Hematopoietic multipotent progenitor cell treated with erythropoietin and hydrocortisone succinate and interleukin-3 and kit ligand, for 15 days (in vitro differentiated cells): ENCODE data around the gene CFAP70.
"Not testable (repeated sequence)": the region's sequence is repeated elsewhere in the genome, so short reads cannot be mapped to it uniquely, and the experiment has no call there.

Experiments
- DNase-seq: peaks from one replicate; pipeline ENCODE4 v3.0.0-alpha.2; 2015; ENCODE audit warnings: low spot score

Gene CFAP70

DNA sequence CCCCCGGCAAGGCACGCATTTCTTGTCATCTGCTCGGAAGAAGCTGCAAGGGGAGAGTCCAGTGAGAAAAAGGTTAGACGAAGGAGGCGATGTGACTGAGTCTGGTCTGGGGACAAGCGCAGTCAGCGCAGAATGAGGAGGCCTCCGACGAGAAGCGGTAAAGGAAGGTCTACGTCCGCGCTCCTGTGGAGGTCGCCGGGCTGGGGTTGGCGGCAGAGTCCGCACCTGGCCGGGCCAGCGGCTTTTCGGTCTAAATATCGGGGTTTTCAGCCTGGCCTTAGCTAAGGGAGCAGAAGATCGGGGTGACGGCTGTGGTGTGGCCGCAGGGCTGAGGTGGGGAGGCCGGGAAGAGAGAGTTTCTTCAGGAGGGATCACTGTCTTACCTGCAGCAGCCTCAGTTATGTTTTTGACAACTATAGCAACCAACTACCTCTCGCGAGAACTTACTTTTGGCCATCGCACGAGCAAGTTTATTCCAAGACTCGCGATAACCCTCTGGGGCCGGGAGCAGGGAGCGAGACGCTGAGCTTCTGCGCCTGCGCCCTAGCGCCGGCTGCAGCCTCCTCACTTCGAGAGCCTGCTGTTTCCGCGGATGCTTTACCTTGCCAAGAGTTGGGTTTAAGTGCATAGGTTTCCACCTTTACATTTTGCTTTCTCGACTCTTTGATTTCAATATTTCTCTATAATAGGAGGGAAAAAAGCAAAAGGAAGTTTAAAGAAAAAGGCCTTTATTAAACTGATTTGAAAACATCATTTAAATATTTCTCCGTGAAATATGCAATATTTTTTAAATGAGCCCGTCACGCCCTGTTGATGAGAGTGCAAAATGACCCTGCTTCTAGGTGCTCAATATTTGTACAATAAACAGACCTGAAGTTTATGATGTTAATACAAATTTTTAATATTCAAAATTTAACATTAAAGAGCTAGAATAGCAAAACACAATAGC lies at the start of gene CFAP70:
Gene CFAP70, minus strand, starts transcription at position 534 of the 949 bp plus-strand sequence. CDS start 4,068 bp downstream, outside the sequence.
- peak; percentile 96 for DNase-seq

GRCh38 chr10:73408061-73408460 lies 49.4 kb upstream of the CFAP70 start:
- DNase-seq = no peak

GRCh38 chr10:73407495-73407894 lies 48.8 kb upstream of the CFAP70 start:
- no peak for DNase-seq

GRCh38 chr10:73406846-73407245 lies 48.2 kb upstream of the CFAP70 start:
- peak; percentile 23 for DNase-seq

DNA sequence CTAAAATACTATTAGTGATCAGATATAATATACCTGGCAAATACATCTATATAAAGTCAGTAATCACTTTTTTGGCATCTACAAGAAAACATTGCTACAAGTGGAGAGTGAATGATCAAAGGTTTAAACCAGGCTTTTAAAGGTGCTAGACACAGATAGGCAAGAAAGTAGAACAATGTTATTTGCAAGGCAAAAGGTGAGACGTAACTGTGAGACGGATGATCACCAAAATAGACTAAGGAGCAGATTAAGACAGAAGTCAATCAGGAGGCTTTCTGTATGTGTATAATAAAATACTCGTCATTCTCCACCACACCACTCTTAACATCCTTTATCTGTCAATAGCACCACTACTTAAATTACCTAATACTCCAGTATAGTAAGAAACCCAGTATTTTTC lies 46.9 kb upstream of the CFAP70 start:
- no peak for DNase-seq

DNA sequence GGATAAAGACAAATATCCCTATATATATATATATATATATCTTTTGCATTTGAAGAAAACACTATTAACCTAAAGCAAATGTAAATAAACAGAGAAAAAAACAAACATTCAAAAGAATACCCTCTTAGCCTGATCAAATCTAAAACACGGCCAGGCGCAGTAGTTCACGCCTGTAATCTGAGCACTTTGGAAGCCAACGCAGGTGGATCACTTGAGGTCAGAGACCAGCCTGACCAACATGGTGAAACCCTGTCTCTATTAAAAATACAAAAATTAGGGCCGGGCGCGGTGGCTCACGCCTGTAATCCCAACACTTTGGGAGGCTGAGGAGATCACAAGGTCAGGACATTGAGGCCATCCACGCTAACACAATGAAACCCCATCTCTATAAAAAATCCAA lies 46.0 kb upstream of the CFAP70 start:
- no peak for DNase-seq

GRCh38 chr10:73401636-73402035 lies 43.0 kb upstream of the CFAP70 start:
- DNase-seq = no peak

DNA sequence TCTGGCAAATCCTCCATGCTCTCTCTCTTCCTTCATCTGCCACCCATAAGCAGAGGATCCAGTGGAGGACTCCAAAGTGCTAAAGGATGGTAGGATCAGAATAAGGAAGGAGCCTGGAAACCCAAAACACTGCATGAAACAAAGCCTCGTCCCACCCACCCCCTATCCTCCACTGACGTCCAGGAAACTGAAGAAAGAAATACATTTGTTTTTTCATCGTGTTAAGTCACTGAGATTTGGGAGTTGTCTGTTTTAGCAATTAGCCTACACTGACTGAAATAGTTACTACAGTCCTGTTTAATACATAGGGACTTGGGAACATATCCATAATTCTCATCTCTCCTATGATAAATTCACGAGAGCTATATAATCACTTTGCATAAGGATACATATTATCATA lies 40.4 kb upstream of the CFAP70 start:
- no peak for DNase-seq

DNA sequence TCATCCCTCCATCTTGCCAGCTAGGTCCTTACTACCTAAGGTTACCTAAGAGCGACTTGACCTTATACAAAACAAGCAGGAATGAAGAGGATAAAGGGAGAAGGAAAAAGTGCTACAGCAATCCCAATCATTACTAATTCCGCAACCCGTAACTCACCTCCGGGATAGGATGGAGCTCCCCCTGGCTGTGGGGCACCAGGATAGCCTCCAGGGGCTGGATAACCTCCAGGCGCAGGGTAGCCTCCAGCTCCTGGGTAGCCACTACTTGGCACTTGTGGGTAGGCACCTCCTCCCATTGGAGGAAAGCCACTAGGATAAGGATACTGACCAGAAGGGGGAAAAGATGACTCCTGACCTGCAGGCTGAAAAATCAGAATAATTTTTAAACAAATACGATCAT lies 39.4 kb upstream of the CFAP70 start:
- DNase-seq = no peak

GRCh38 chr10:73394325-73394724 lies 35.7 kb upstream of the CFAP70 start:
- DNase-seq = not testable (repeated sequence)

GRCh38 chr10:73388228-73388627 lies 29.6 kb upstream of the CFAP70 start:
- no peak for DNase-seq

- no peak for DNase-seq
Measured at GRCh38 chr10:73386583-73386982, 27.9 kb upstream of the CFAP70 start.

DNA sequence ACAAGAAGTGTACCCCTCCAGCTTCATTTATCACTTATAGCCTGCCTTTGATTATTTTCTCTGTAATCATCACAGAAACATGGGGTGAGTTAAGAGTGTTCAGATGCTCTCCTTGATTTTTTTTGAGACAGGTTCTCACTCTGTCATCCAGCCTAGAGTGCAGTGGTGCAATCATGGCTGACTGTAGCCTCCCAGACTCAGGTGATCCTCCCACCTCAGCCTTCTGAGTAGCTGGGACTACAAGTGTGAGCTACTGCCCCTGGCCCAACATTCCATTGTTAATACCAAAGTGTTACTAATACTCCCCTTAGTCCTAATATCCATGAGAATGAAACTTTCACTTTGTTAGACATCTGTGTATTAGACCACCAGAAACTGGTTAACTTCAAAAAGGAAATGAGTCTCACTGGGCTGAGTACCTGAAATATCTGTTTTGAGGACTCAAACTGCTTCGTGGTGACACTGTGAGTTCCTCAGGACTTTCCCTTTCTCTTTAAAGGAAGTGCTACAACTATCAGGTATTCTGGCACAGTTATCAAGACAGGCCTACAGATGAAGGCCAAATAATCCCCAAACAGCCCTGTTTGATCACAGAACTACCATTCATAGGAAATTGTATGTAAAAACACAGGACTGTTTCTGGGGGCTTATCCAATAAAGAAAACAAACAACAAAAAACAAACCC lies 20.5 kb upstream of the CFAP70 start:
- DNase-seq = no peak

- no peak for DNase-seq
Measured at GRCh38 chr10:73376679-73377078, 18.0 kb upstream of the CFAP70 start.

DNA sequence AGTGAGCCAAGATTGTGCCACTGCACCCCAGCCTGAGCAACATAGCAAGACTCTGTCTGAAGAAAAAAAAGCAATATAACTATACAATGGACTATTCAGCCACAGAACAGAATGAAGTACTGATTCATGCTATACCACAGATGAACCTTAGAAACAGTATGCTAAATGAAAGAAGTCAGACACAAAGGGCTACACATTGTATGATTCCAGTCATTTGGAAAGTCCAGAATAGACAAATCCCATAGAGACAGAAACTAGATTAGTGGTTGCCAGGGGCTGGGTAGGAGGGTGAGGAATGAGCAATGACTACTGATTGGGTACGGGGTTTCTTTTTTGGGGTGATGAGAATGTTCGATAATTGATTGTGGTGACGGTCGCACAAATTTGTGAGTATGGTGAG lies 9.6 kb upstream of the CFAP70 start:
- DNase-seq = no peak

- DNase-seq = no peak
Measured at GRCh38 chr10:73366381-73367298, 8.0 kb upstream of the CFAP70 start.

- DNase-seq = no peak
Measured at GRCh38 chr10:73364964-73365363, 6.3 kb upstream of the CFAP70 start.

- DNase-seq = no peak
Measured at GRCh38 chr10:73359492-73359891, 828 bp upstream of the CFAP70 start.

DNA sequence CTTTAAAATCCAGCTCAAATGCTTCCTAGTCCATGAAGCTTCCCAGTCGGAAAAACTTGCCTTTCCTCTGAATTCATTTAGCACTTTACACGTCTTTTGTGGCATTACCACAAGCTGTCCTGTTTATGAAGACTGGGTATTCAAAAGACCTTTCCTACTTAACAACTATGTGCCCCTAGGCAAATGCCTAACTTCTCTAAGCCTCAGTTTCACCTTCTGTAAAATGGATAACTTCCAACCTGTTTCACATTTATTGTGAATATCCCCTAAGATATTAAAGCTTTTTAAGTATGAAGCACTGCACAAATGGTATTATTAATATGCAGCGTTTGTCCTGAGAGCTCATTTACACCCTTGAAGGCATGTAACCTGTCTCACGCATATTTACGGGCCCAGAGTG lies 843 bp downstream of the CFAP70 start:
- peak; percentile 13 for DNase-seq

- DNase-seq = no peak
Measured at GRCh38 chr10:73357166-73357565, 1.5 kb downstream of the CFAP70 start.

- DNase-seq = no peak
Measured at GRCh38 chr10:73344269-73344668, 14.4 kb downstream of the CFAP70 start.

GRCh38 chr10:73340121-73340520 lies 18.5 kb downstream of the CFAP70 start:
- no peak for DNase-seq
